Naive thymus-derived CD4-positive, alpha-beta T cell (primary cell): ENCODE results near the gene MBP. TPM values are rescaled to one million over a fixed set of nuclear protein-coding genes. Genes with fewer than 3 reads are reported as not detected.
A peak's percentile ranks its signal among the peaks of the same experiment; 100 is the strongest.

Source experiments
- ATAC-seq: fragments of 150-1000 bp; cut with Tn5 transposase; 2 replicates; pipeline ENCODE4 v1.10.0; 2021; ENCODE audit warnings: mild to moderate bottlenecking, moderate library complexity
- CTCF ChIA-PET: fragments of 350-600 bp; sonication (Branson Sonifier 250); formaldehyde crosslinking; loops from one replicate; lab custom pipeline; 2021; ENCODE audit warnings: antibody characterized with exemption; lab: Charles Lee
- POLR2A ChIA-PET: fragments of 350-600 bp; sonication (Branson Sonifier 250); formaldehyde crosslinking; loops from one replicate; lab custom pipeline; 2021; ENCODE audit warnings: antibody characterized with exemption, inconsistent platforms; lab: Charles Lee
- DNase-seq, 9 donors: peaks; one replicate each; pipeline versions ENCODE4 v3.0.0 to v3.0.0-alpha.2; 2020 to 2022; ENCODE audit warnings: mixed read lengths in 1 of 9
- H3K27ac ChIP-seq: one replicate; pipeline ENCODE4 v1.7.0; 2013; ENCODE audit warnings: mild to moderate bottlenecking, low read depth, low read length, moderate library complexity
- H3K27me3 ChIP-seq, 2 donors: one replicate each; pipeline ENCODE4 v1.7.0; 2013; ENCODE audit warnings: low read length in 2 of 2, mild to moderate bottlenecking in 2 of 2, moderate library complexity in 2 of 2; ENCODE audit not compliant: control insufficient read depth in 2 of 2, insufficient read depth in 2 of 2
- H3K36me3 ChIP-seq, 3 experiments: 1 replicate in 2 of 3; 2 replicates in 1 of 3; pipeline ENCODE4 v1.7.0; 2013; ENCODE audit warnings: low read length in 3 of 3, mild to moderate bottlenecking in 3 of 3, moderate library complexity in 1 of 3; ENCODE audit not compliant: insufficient read depth in 3 of 3, control insufficient read depth in 2 of 3
- H3K4me1 ChIP-seq, 2 donors: one replicate each; pipeline ENCODE4 v1.7.0; 2013; ENCODE audit warnings: low read length in 2 of 2, mild to moderate bottlenecking in 2 of 2, moderate library complexity in 1 of 2; ENCODE audit not compliant: control insufficient read depth in 2 of 2, insufficient read depth in 2 of 2
- H3K4me3 ChIP-seq: 2 replicates; pipeline ENCODE4 v1.7.0; 2013; ENCODE audit warnings: mild to moderate bottlenecking, low read length
- H3K9me3 ChIP-seq, 3 experiments: 1 replicate in 2 of 3; 2 replicates in 1 of 3; pipeline ENCODE4 v1.7.0; 2013; ENCODE audit warnings: low read length in 3 of 3; ENCODE audit not compliant: control insufficient read depth in 2 of 3
- H3K27ac Mint-ChIP-seq, 9 donors: one replicate each; pipeline ENCODE4 v1.8.0; 2020 to 2022; ENCODE audit warnings: mixed read lengths in 9 of 9, mild to moderate bottlenecking in 8 of 9, moderate library complexity in 5 of 9, inconsistent platforms in 2 of 9
- H3K27me3 Mint-ChIP-seq, 5 donors: one replicate each; pipeline ENCODE4 v1.8.0; 2021 to 2022; ENCODE audit warnings: mixed read lengths in 5 of 5, mild to moderate bottlenecking in 1 of 5
- H3K36me3 Mint-ChIP-seq, 5 donors: one replicate each; pipeline ENCODE4 v1.8.0; 2020 to 2022; ENCODE audit warnings: mixed read lengths in 5 of 5, mild to moderate bottlenecking in 3 of 5, inconsistent platforms in 1 of 5
- H3K4me1 Mint-ChIP-seq, 7 donors: one replicate each; pipeline ENCODE4 v1.8.0; 2020 to 2022; ENCODE audit warnings: mixed read lengths in 7 of 7, mild to moderate bottlenecking in 3 of 7, inconsistent platforms in 1 of 7
- H3K4me3 Mint-ChIP-seq, 10 donors: one replicate each; pipeline ENCODE4 v1.8.0; 2020 to 2022; ENCODE audit warnings: mild to moderate bottlenecking in 10 of 10, mixed read lengths in 10 of 10, moderate library complexity in 6 of 10, inconsistent platforms in 2 of 10
- H3K9me3 Mint-ChIP-seq, 11 donors: one replicate each; pipeline ENCODE4 v1.8.0; 2020 to 2022; ENCODE audit warnings: mixed read lengths in 11 of 11, mild to moderate bottlenecking in 4 of 11, inconsistent platforms in 1 of 11, moderate library complexity in 1 of 11
- intact Hi-C, 2 donors: fragments of 100-400 bp; cut with micrococcal nuclease; formaldehyde crosslinking; loops; one replicate each; pipeline ENCODE4 v1.15.1; 2023
- polyA plus RNA-seq, 2 donors: library from polyadenylated mRNA; unstranded; fragments of 300-500 nt; fragmentation: Illumina TruSeq; gene quantifications; one replicate each; pipeline ENCODE4 v1.2.3, GENCODE V29; 2021
- total RNA-seq, 6 experiments: library from RNA in 5 of 6; stranded (reverse) in 5 of 6; gene quantifications; 1 replicate in 5 of 6; 2 replicates in 1 of 6; pipeline ENCODE4 v1.2.3 and lab custom pipeline; 2021 to 2026

Gene MBP
- total and polyA plus RNA-seq, 7 experiments from 2014 or later = 88.3 to 152 (median 107) TPM

- peaks cover 0 to 18% (median 8%) of the 10 kb centered on the region in 11 donors for H3K9me3 Mint-ChIP-seq
- no peak for ATAC-seq
- no peaks in the 10 kb centered on the region for H3K9me3 ChIP-seq
- H3K27ac ChIP-seq = no peak overlapping the region
- peaks cover 19 to 37% of the 10 kb centered on the region in 2 donors for H3K4me1 ChIP-seq
- no peak overlapping the region for H3K4me3 ChIP-seq
- ChIA-PET CTCF (no interaction called here), POLR2A (interaction anchor here (0.6 to 1.1 kb wide), 3 partner anchors 9 to 660 kb away, joined by 3 read pairs; no protein-coding TSS in a partner anchor)
- H3K4me1 Mint-ChIP-seq = peaks cover 35 to 66% (median 51%) of the 10 kb centered on the region in 7 donors
- H3K27ac Mint-ChIP-seq = peak overlapping the region in 6 of 9 donors; percentile 24 to 72 (median 44)
- peaks cover 6 to 21% (median 8%) of the 10 kb centered on the region in 5 donors for H3K36me3 Mint-ChIP-seq
- H3K27me3 ChIP-seq = no peaks in the 10 kb centered on the region
- no peaks in the 10 kb centered on the region for H3K36me3 ChIP-seq
- H3K4me3 Mint-ChIP-seq = no peak overlapping the region
- no peak for DNase-seq
- intact Hi-C loops = no loop called here
- H3K27me3 Mint-ChIP-seq = no peaks in the 10 kb centered on the region
Measured at GRCh38 chr18:77137851-77138250, 5.3 kb upstream of the MBP start.

DNA sequence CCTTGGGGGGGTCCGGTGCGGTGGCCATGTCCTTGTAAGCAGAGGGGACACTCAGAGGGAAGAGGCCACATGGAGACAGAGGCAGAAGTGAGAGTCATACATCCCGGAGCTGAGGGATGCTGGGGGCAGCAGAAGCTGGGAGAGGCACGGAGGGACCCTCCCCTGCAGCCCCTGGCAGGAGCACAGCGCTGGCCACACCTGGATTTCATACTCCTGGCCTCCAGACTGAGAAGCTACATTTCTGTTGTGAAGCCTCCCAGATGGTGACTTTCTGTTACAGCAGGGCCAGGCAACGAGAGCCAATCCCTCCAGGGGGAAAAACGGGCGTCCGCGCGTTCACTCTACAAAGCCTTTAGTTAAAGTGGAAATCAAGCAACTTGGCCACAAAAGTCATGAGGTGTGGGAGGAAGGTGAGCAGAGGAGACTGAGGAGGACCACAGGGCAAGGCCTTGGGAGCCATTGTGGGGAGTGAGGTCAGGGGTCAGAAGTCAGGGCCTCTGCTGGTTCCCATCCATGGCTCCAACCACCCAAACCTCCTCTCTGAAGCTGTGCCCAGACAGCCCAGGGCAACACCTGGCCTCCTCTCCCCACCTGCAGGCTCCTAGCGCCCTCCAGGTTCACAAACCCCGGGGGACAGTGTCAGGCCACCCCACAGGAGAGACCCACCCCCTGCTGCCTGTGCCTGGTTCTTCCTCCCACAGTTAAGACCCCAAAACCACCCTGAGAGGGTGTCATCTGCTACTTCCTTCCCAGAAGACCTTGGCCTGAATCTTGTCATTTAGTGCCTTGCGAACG, 4.5 kb upstream of the MBP start:
- intact Hi-C loops = no loop called here
- H3K36me3 ChIP-seq = peaks cover 0 to 4% (median 0%) of the 10 kb centered on the region in 3 experiments
- peak overlapping the region in 6 of 9 donors; percentile 24 to 72 (median 44) for H3K27ac Mint-ChIP-seq
- ATAC-seq (no peak), DNase-seq (no peak)
- peaks cover 0 to 13% (median under 1%) of the 10 kb centered on the region in 5 donors for H3K36me3 Mint-ChIP-seq
- ChIA-PET POLR2A (interaction anchor here (0.7 to 1.1 kb wide), 3 partner anchors 9 to 283 kb away, joined by 3 read pairs; no protein-coding TSS in a partner anchor), CTCF (interaction anchor here (1.0 kb wide), 1 partner anchor 34 kb away, joined by 3 read pairs; no protein-coding TSS in a partner anchor)
- no peaks in the 10 kb centered on the region for H3K27me3 ChIP-seq
- H3K27me3 Mint-ChIP-seq = no peaks in the 10 kb centered on the region
- H3K9me3 Mint-ChIP-seq = peaks cover 0 to 10% (median under 1%) of the 10 kb centered on the region in 11 donors
- no peak overlapping the region for H3K27ac ChIP-seq
- no peak overlapping the region for H3K4me3 ChIP-seq
- peaks cover 34 to 61% (median 49%) of the 10 kb centered on the region in 7 donors for H3K4me1 Mint-ChIP-seq
- H3K9me3 ChIP-seq = no peaks in the 10 kb centered on the region
- peaks cover 19 to 37% of the 10 kb centered on the region in 2 donors for H3K4me1 ChIP-seq
- H3K4me3 Mint-ChIP-seq = peak overlapping the region in 1 of 10 donors; percentile 26

- ATAC-seq = no peak
- intact Hi-C loops = no loop called here
- peaks cover 0 to 7% (median 0%) of the 10 kb centered on the region in 3 experiments for H3K36me3 ChIP-seq
- Mint-ChIP-seq H3K27ac (peak overlapping the region in 4 of 9 donors; percentile 29 to 64 (median 50)), H3K9me3 (peaks cover 0 to 4% (median 0%) of the 10 kb centered on the region in 11 donors), H3K36me3 (peaks cover 0 to 8% (median 0%) of the 10 kb centered on the region in 5 donors), H3K4me1 (peaks cover 33 to 55% (median 44%) of the 10 kb centered on the region in 7 donors), H3K4me3 (no peak overlapping the region), H3K27me3 (no peaks in the 10 kb centered on the region)
- no peaks in the 10 kb centered on the region for H3K27me3 ChIP-seq
- H3K4me3 ChIP-seq = no peak overlapping the region
- POLR2A ChIA-PET = interaction anchor here (0.6 to 1.1 kb wide), 2 partner anchors 12 to 14 kb away, joined by 3 read pairs; no protein-coding TSS in a partner anchor
- no peak overlapping the region for H3K27ac ChIP-seq
- CTCF ChIA-PET = interaction anchor here (1.0 kb wide), 1 partner anchor 33 kb away, joined by 3 read pairs; no protein-coding TSS in a partner anchor
- H3K9me3 ChIP-seq = no peaks in the 10 kb centered on the region
- peaks cover 17 to 34% of the 10 kb centered on the region in 2 donors for H3K4me1 ChIP-seq
- no peak for DNase-seq
Measured at GRCh38 chr18:77136076-77136718, 3.6 kb upstream of the MBP start.

DNA sequence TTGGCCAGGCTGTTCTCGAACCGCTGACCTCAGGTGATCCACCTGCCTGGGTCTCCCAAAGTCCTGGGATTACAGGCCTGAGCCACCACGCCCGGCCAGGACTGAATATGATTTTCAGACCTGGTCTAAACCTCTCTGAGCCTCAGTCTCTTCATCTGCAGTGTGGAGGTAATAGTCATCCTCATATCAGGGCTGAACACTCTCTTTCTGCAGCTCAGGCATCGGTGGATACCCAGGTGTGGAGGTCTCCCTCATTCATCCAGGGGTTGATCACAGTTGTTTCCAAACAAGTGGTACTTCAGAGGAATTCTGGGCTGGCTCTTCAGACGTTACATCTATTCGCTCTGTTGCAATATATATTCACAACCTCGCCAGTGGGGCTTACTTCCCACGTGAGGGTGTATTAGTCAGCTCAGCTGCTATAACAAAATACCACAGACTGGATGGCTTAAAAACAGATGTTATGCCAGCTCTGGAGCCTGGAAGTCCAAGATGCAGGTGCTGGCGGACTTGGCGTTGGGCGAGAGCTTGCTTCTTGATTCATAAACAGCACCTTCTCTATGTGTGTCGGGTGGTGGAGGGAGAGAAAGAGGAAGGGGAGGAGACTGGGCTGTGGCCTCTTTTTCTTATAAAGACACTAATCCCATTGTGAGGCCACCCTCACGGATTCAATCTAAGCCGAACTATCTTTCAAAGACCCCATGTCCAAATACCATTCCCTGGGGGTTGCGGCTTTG, 2.9 kb upstream of the MBP start:
- H3K36me3 Mint-ChIP-seq = peaks cover 0 to 7% (median 0%) of the 10 kb centered on the region in 5 donors
- H3K27ac Mint-ChIP-seq = peak overlapping the region in 5 of 9 donors; percentile 15 to 72 (median 62)
- H3K9me3 Mint-ChIP-seq = no peaks in the 10 kb centered on the region
- Histone ChIP-seq H3K4me1 (peaks cover 10 to 29% of the 10 kb centered on the region in 2 donors), H3K36me3 (peaks cover 0 to 7% (median 0%) of the 10 kb centered on the region in 3 experiments), H3K4me3 (no peak overlapping the region), H3K9me3 (no peaks in the 10 kb centered on the region), H3K27ac (no peak overlapping the region), H3K27me3 (no peaks in the 10 kb centered on the region)
- ChIA-PET POLR2A (interaction anchor here (0.6 to 1.8 kb wide), 3 partner anchors 11 to 73 kb away, joined by 3 to 5 read pairs (median 3); no protein-coding TSS in a partner anchor), CTCF (interaction anchor here (1.0 kb wide), 2 partner anchors 33 to 153 kb away, joined by 3 read pairs; no protein-coding TSS in a partner anchor)
- DNase-seq = no peak
- H3K27me3 Mint-ChIP-seq = no peaks in the 10 kb centered on the region
- H3K4me1 Mint-ChIP-seq = peaks cover 31 to 52% (median 44%) of the 10 kb centered on the region in 7 donors
- H3K4me3 Mint-ChIP-seq = no peak overlapping the region
- ATAC-seq = no peak
- intact Hi-C loops = loop anchor here in 1 of 2 donors (2.0 kb wide), 1 partner anchor 135 kb away; no protein-coding TSS in a partner anchor

- no peak for ATAC-seq
- H3K27ac Mint-ChIP-seq = peak overlapping the region; percentile 7 to 96 (median 91)
- peaks cover 0 to 13% (median 0%) of the 10 kb centered on the region in 5 donors for H3K36me3 Mint-ChIP-seq
- intact Hi-C loops = loop anchor here (1.0 to 5.0 kb wide), 3 partner anchors 9 to 134 kb away; no protein-coding TSS in a partner anchor
- peaks cover 13 to 26% of the 10 kb centered on the region in 2 donors for H3K4me1 ChIP-seq
- H3K9me3 ChIP-seq = no peaks in the 10 kb centered on the region
- DNase-seq = no peak
- H3K27me3 Mint-ChIP-seq = no peaks in the 10 kb centered on the region
- peaks cover 30 to 52% (median 44%) of the 10 kb centered on the region in 7 donors for H3K4me1 Mint-ChIP-seq
- H3K9me3 Mint-ChIP-seq = no peaks in the 10 kb centered on the region
- peak overlapping the region; percentile 87 for H3K27ac ChIP-seq
- H3K36me3 ChIP-seq = peaks cover 0 to 7% (median 0%) of the 10 kb centered on the region in 3 experiments
- ChIA-PET POLR2A (interaction anchor here (1.1 to 1.8 kb wide), 2 partner anchors 16 to 72 kb away, joined by 3 to 5 read pairs; no protein-coding TSS in a partner anchor), CTCF (interaction anchor here (1.0 kb wide), 1 partner anchor 152 kb away, joined by 3 read pairs; no protein-coding TSS in a partner anchor)
- H3K27me3 ChIP-seq = no peaks in the 10 kb centered on the region
- H3K4me3 Mint-ChIP-seq = peak overlapping the region in 8 of 10 donors; percentile 5 to 89 (median 57)
- H3K4me3 ChIP-seq = no peak overlapping the region
Measured at GRCh38 chr18:77134611-77135010, 2.0 kb upstream of the MBP start.
